Thoracic aorta (tissue), 2 donors: ENCODE results near the gene RAB11FIP5. TPM values are rescaled to one million over a fixed set of nuclear protein-coding genes. Genes with fewer than 3 reads are reported as not detected.

Experiments
- ATAC-seq: fragments of 150-250 bp; one replicate; pipeline ENCODE4 v1.8.0; 2017; ENCODE audit warnings: low read depth; ENCODE audit not compliant: insufficient number of reproducible peaks, low FRiP score
- DNase-seq: peaks from one replicate; pipeline ENCODE4 v3.0.0-alpha.2; 2020; ENCODE audit warnings: low spot score
- H3K27ac ChIP-seq, 2 donors: fragments of 200-600 bp; sonication (generic); 1 replicate in 1 of 2; 2 replicates in 1 of 2; pipeline ENCODE4 v1.5.1; 2016; ENCODE audit warnings: mild to moderate bottlenecking in 2 of 2, moderate library complexity in 2 of 2
- H3K27me3 ChIP-seq: fragments of 200-600 bp; sonication (generic); replicated peaks from 2 replicates; pipeline ENCODE4 v1.6.0; 2016; ENCODE audit warnings: mild to moderate bottlenecking; ENCODE audit not compliant: insufficient read depth
- H3K36me3 ChIP-seq: fragments of 200-600 bp; sonication (generic); one replicate; pipeline ENCODE4 v1.5.1; 2016
- H3K4me1 ChIP-seq, 2 donors: fragments of 200-600 bp; sonication (generic); 1 replicate in 1 of 2; 2 replicates in 1 of 2; pipeline versions ENCODE4 v1.5.1 to v1.6.0; 2016; ENCODE audit warnings: low read depth in 2 of 2, mild to moderate bottlenecking in 1 of 2; ENCODE audit not compliant: control insufficient read depth in 1 of 2
- H3K4me3 ChIP-seq: fragments of 200-600 bp; sonication (generic); 2 replicates; pipeline ENCODE4 v1.5.1; 2016; ENCODE audit warnings: mild to moderate bottlenecking
- H3K9me3 ChIP-seq: fragments of 200-600 bp; sonication (generic); 2 replicates; pipeline ENCODE4 v1.5.1; 2016
- CTCF ChIP-seq: fragments of 200-600 bp; sonication (generic); IDR thresholded peaks from one replicate; pipeline ENCODE4 v1.5.1; 2019; ENCODE audit warnings: antibody characterized with exemption
- total RNA-seq, 2 donors: library from RNA; depleted of rRNA; stranded (reverse); fragments of >200 nt; gene quantifications; one replicate each; pipeline versions ENCODE4 v1.1.0 to v1.2.3, GENCODE V29; 2016

Gene RAB11FIP5
- total RNA-seq, 2 donors from 2014 or later, result 62.4 to 78.8 TPM

DNA sequence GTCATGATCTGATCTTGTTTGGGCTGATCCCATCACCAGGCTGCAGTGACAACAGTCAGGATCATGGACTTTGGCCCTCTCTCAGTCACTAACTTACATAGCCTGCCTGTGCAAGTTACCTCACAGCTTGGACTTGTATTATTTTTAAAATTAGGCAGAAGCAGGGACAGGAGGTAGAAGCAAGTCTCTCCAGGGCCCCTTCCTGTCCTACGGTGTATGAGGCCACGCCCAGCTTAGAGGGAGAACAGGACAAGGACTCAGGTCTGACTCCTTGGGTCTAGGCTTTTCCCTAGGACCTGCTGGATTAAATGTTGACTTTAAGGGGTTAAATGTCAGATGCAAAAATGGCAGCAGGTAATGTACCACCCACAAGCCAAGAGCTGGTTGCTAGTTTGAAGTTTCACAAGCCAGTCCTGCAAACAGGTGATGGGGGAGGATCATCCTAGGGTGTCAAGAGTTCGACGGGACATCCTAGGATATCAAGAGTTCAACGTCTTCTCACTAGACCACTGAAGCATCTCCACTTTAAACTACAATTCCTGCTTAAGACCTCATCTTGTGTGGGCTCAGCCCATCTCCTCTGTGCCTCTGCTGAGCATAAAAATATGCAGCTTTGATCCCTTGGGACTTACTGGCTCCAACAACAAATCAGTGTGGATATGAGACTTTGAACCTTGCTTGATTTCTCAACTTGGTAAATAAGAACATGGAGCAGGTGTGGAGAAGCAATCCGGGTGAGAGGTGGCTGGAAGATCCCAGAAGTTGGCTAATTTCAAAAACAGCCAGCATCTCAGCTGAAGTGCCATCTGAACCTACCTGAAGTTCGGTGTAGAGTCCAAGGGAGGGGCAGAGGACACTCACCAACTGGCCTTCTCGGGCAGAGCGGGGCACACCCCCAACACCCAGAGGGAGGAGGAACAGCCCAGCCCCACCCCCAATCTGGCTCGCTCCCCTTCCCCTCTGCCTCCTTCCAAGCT lies 80.7 kb downstream of the RAB11FIP5 start:
- no peak overlapping the region for H3K4me3 ChIP-seq
- H3K36me3 ChIP-seq, result no peaks in the 10 kb centered on the region
- no peak overlapping the region for H3K27ac ChIP-seq
- no peaks in the 10 kb centered on the region for H3K27me3 ChIP-seq
- no peak for TF ChIP-seq CTCF
- ATAC-seq (no peak), DNase-seq (no peak)
- no peaks in the 10 kb centered on the region for H3K9me3 ChIP-seq
- H3K4me1 ChIP-seq, result peaks cover 0 to 9% of the 10 kb centered on the region in 2 donors

DNA sequence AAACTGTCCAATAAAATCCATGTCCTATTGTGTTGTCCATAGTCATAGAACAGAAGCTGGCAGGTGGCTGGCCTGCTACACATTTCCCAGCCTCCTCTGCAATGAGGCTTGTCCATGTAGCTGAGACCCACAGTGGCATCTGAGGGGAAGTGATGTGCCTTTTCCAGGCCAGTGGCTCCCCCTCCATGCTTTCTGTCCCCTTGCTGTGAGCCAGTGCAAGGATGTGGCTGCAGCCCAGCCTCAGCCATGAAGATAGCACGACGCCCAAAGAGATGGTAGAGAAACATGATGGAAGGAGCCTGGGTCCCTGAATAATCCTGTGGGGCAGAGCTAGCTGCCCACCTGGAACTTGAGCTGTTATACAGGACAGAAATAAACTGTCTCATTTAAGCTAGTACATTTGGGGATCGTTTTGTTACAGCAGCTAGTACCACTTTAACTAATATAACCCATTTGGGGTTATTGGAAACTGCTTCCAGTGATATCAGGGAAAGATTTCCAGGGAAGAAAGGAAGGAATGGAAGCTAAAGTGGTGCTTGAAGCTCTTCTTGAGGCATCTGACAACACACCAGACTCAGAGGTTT lies 81.6 kb downstream of the RAB11FIP5 start:
- Histone ChIP-seq H3K27ac (no peak overlapping the region), H3K36me3 (no peaks in the 10 kb centered on the region), H3K4me3 (no peak overlapping the region), H3K4me1 (peaks cover 0 to 9% of the 10 kb centered on the region in 2 donors), H3K9me3 (no peaks in the 10 kb centered on the region), H3K27me3 (no peaks in the 10 kb centered on the region)
- no peak for TF ChIP-seq CTCF
- DNase-seq (no peak), ATAC-seq (no peak)

DNA sequence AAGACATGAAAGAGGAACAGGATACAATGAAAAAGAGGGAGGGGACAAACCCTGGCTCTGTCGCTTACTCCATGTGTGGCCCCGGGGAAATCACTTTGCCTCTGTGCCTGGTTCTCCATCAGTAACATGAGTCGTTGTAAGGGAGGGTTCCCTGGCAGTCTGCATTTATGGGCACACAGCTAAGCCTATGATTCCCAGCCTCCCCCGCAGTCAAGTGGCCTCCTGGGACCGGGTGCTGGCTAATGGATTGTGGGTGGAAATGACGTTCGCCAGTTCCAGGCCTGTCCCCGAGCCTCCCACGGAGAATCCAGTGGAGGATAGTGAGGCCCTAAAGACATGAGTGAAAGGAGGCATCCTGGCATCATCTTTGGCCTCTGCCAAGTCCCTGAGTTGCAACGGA lies 83.9 kb downstream of the RAB11FIP5 start:
- H3K4me1 ChIP-seq, result peaks cover 0 to 9% of the 10 kb centered on the region in 2 donors
- peak; percentile 30 for ATAC-seq
- no peaks in the 10 kb centered on the region for H3K36me3 ChIP-seq
- no peak for TF ChIP-seq CTCF
- no peaks in the 10 kb centered on the region for H3K9me3 ChIP-seq
- DNase-seq, result peak; percentile 6
- H3K27ac ChIP-seq, result no peak overlapping the region
- H3K4me3 ChIP-seq, result no peak overlapping the region
- H3K27me3 ChIP-seq, result no peaks in the 10 kb centered on the region

- TF ChIP-seq CTCF, result no peak
- Histone ChIP-seq H3K36me3 (no peaks in the 10 kb centered on the region), H3K27me3 (no peaks in the 10 kb centered on the region), H3K4me1 (peaks cover 0 to 9% of the 10 kb centered on the region in 2 donors), H3K4me3 (no peak overlapping the region), H3K9me3 (no peaks in the 10 kb centered on the region), H3K27ac (no peak overlapping the region)
- ATAC-seq (no peak), DNase-seq (no peak)
These were observed 85.4 kb downstream of the RAB11FIP5 start for GRCh38 chr2:73027340-73027739.

DNA sequence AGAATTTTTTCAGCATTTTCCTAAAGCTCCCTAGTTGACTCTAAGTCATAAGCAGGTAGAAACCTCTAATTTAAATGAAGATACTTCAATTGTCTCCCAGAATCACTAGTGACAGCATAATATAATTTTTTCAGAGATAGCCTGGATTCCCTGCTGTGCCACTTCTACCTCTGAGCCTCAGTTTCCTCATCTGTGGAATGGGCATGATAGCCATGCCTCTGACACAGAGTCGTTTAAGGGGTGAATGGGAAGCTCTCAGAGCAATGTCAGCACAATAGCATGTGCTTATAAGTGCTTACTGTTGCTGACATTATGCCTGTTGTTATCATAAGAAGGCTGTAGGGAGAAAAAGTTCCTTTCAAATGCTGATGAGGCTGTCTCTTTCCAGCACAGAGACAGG lies 89.3 kb downstream of the RAB11FIP5 start:
- Histone ChIP-seq H3K36me3 (no peaks in the 10 kb centered on the region), H3K27me3 (no peaks in the 10 kb centered on the region), H3K27ac (no peak overlapping the region), H3K4me3 (no peak overlapping the region), H3K9me3 (no peaks in the 10 kb centered on the region), H3K4me1 (peaks cover 0 to 19% of the 10 kb centered on the region in 2 donors)
- ATAC-seq (no peak), DNase-seq (no peak)
- TF ChIP-seq CTCF, result no peak
